RWPE2 (cell line): ENCODE measurements around the gene CAPN7.
"Not testable (repeated sequence)": the region's sequence is repeated elsewhere in the genome, so short reads cannot be mapped to it uniquely, and the experiment has no call there.

Experiments used
- ATAC-seq: fragments of 200-7000 bp; cut with Tn5 transposase; 3 replicates; pipeline ENCODE4 v1.9.1; 2021; ENCODE audit warnings: low read depth
- DNase-seq: peaks from one replicate; pipeline ENCODE4 v3.0.0-alpha.2; 2020; ENCODE audit warnings: low spot score
- H3K27ac ChIP-seq: fragments of 450-650 bp; 2 replicates; pipeline ENCODE4 v1.5.1; 2017; ENCODE audit warnings: mild to moderate bottlenecking; ENCODE audit not compliant: poor library complexity, severe bottlenecking
- H3K27me3 ChIP-seq: fragments of 250-450 bp; sonication (Bioruptor Pico); 2 replicates; pipeline ENCODE4 v1.5.1; 2021; ENCODE audit warnings: mild to moderate bottlenecking, moderate library complexity; ENCODE audit not compliant: insufficient read depth, poor library complexity, severe bottlenecking
- H3K36me3 ChIP-seq: fragments of 250-450 bp; sonication (Bioruptor Pico); 2 replicates; pipeline ENCODE4 v1.5.1; 2020; ENCODE audit warnings: low read depth, mild to moderate bottlenecking, moderate library complexity
- H3K4me1 ChIP-seq: fragments of 250-450 bp; sonication (Bioruptor Pico); 2 replicates; pipeline ENCODE4 v1.5.1; 2021; ENCODE audit warnings: mild to moderate bottlenecking, moderate library complexity; ENCODE audit not compliant: insufficient read depth, poor library complexity, severe bottlenecking
- H3K4me3 ChIP-seq: fragments of 250-450 bp; sonication (Bioruptor Pico); 2 replicates; pipeline ENCODE4 v1.5.1; 2021; ENCODE audit warnings: mild to moderate bottlenecking, moderate library complexity; ENCODE audit not compliant: severe bottlenecking
- H3K9me3 ChIP-seq: fragments of 250-450 bp; sonication (Bioruptor Pico); 2 replicates; pipeline ENCODE4 v1.5.1; 2021; ENCODE audit warnings: mild to moderate bottlenecking, moderate library complexity; ENCODE audit not compliant: severe bottlenecking
- CTCF ChIP-seq: fragments of 450-650 bp; IDR thresholded peaks from one replicate; pipeline ENCODE4 v1.5.1; 2017; ENCODE audit warnings: mild to moderate bottlenecking, moderate library complexity; ENCODE audit not compliant: poor library complexity, severe bottlenecking

The CAPN7 gene

GRCh38 chr3:15183011-15183410 is 23.0 kb upstream of the CAPN7 start:
- Histone ChIP-seq H3K27me3 (peaks cover 13% of the 10 kb centered on the region), H3K27ac (no peak overlapping the region), H3K9me3 (no peaks in the 10 kb centered on the region), H3K36me3 (no peaks in the 10 kb centered on the region), H3K4me3 (no peak overlapping the region), H3K4me1 (no peaks in the 10 kb centered on the region)
- no peak for ATAC-seq
- DNase-seq = no peak
- no peak for TF ChIP-seq CTCF

- no peak for TF ChIP-seq CTCF
- no peaks in the 10 kb centered on the region for H3K27me3 ChIP-seq
- no peak for ATAC-seq
- no peaks in the 10 kb centered on the region for H3K9me3 ChIP-seq
- H3K36me3 ChIP-seq = no peaks in the 10 kb centered on the region
- H3K4me3 ChIP-seq = no peak overlapping the region
- H3K4me1 ChIP-seq = no peaks in the 10 kb centered on the region
- H3K27ac ChIP-seq = no peak overlapping the region
- DNase-seq = no peak
Observed at GRCh38 chr3:15185404-15185803, 20.6 kb upstream of the CAPN7 start.

GRCh38 chr3:15186101-15186476 is 20.0 kb upstream of the CAPN7 start:
- no peaks in the 10 kb centered on the region for H3K27me3 ChIP-seq
- no peaks in the 10 kb centered on the region for H3K9me3 ChIP-seq
- no peak overlapping the region for H3K27ac ChIP-seq
- DNase-seq (no peak), ATAC-seq (no peak)
- H3K4me1 ChIP-seq = no peaks in the 10 kb centered on the region
- TF ChIP-seq CTCF = no peak
- H3K36me3 ChIP-seq = no peaks in the 10 kb centered on the region
- H3K4me3 ChIP-seq = no peak overlapping the region

- H3K4me3 ChIP-seq, H3K9me3 ChIP-seq, H3K4me1 ChIP-seq, DNase-seq, H3K36me3 ChIP-seq, ATAC-seq, H3K27ac ChIP-seq, H3K27me3 ChIP-seq: not testable (repeated sequence)
Observed at GRCh38 chr3:15186477-15187164, 19.4 kb upstream of the CAPN7 start.

- H3K4me1 ChIP-seq = no peaks in the 10 kb centered on the region
Observed at GRCh38 chr3:15197340-15198029, 8.6 kb upstream of the CAPN7 start.

More at GRCh38 chr3:15197340-15198029, 8.6 kb upstream of the CAPN7 start:
- ATAC-seq (no peak), DNase-seq (no peak)
- Histone ChIP-seq H3K4me3 (no peak overlapping the region), H3K36me3 (no peaks in the 10 kb centered on the region), H3K27ac (no peak overlapping the region), H3K27me3 (no peaks in the 10 kb centered on the region), H3K9me3 (no peaks in the 10 kb centered on the region)
- no peak for TF ChIP-seq CTCF
